ENCODE results near the gene CHD9.

GRCh38 chr16:53261276-53261675, 206.5 kb downstream of the CHD9 start:
- TF ChIP-seq CTCF (IDR thresholded peaks at IDR 0.05) (no peak), POLR2A (IDR thresholded peaks at IDR 0.05) (no peak)
